Loucy (cell line): Measurements from ENCODE around the gene CGB2.

Experiments
- H2AFZ ChIP-seq: fragments of 200-600 bp; sonication (generic); 2 replicates; pipeline ENCODE4 v1.6.0; 2016; ENCODE audit warnings: antibody characterized with exemption, mild to moderate bottlenecking, low read length, moderate library complexity
- H3F3A ChIP-seq: fragments of 200-600 bp; 2 replicates; pipeline ENCODE4 v1.6.0; 2016; ENCODE audit warnings: antibody characterized with exemption, low read depth, mild to moderate bottlenecking
- H3K27me3 ChIP-seq: fragments of 200-600 bp; sonication (generic); 2 replicates; pipeline ENCODE4 v1.6.1; 2014; ENCODE audit warnings: low read length, mild to moderate bottlenecking; ENCODE audit not compliant: insufficient read depth, poor library complexity, severe bottlenecking
- H3K36me3 ChIP-seq: fragments of 200-600 bp; sonication (generic); 2 replicates; pipeline ENCODE4 v1.6.1; 2016; ENCODE audit warnings: low read length; ENCODE audit not compliant: insufficient read depth
- H3K4me1 ChIP-seq: fragments of 200-600 bp; sonication (generic); 2 replicates; pipeline ENCODE4 v1.5.1; 2014; ENCODE audit warnings: low read length, mild to moderate bottlenecking; ENCODE audit not compliant: insufficient read depth, poor library complexity, severe bottlenecking
- H3K4me2 ChIP-seq: fragments of 200-600 bp; sonication (generic); 2 replicates; pipeline ENCODE4 v1.6.0; 2014; ENCODE audit warnings: antibody characterized with exemption, low read length, low read depth, mild to moderate bottlenecking; ENCODE audit not compliant: poor library complexity, severe bottlenecking
- H3K4me3 ChIP-seq: fragments of 200-600 bp; sonication (generic); 2 replicates; pipeline ENCODE4 v1.5.1; 2014; ENCODE audit warnings: low read length, mild to moderate bottlenecking, mixed read lengths; ENCODE audit not compliant: poor library complexity, severe bottlenecking
- H3K79me2 ChIP-seq: fragments of 200-600 bp; sonication (generic); 2 replicates; pipeline ENCODE4 v1.6.1; 2014; ENCODE audit warnings: low read length; ENCODE audit not compliant: insufficient read depth
- H3K9ac ChIP-seq: fragments of 200-600 bp; sonication (generic); 2 replicates; pipeline ENCODE4 v1.6.0; 2014; ENCODE audit warnings: mild to moderate bottlenecking, low read depth, low read length, moderate library complexity; ENCODE audit not compliant: poor library complexity, severe bottlenecking
- H3K9me2 ChIP-seq: fragments of 200-600 bp; sonication (generic); replicated peaks from 2 replicates; pipeline ENCODE4 v1.6.1; 2016; ENCODE audit warnings: low read depth, low read length, mixed read lengths
- H3K9me3 ChIP-seq: fragments of 200-600 bp; sonication (generic); 2 replicates; pipeline ENCODE4 v1.6.1; 2014; ENCODE audit warnings: mild to moderate bottlenecking, antibody characterized with exemption, low read length, low read depth; ENCODE audit not compliant: insufficient read depth
- H4K20me1 ChIP-seq: fragments of 200-600 bp; sonication (generic); 2 replicates; pipeline ENCODE4 v1.6.0; 2014; ENCODE audit warnings: antibody characterized with exemption, low read length, mild to moderate bottlenecking; ENCODE audit not compliant: insufficient read depth, poor library complexity, severe bottlenecking
- EZH2phosphoT487 ChIP-seq: fragments of 200-600 bp; IDR thresholded peaks from 2 replicates; pipeline ENCODE4 v1.6.1; 2018; ENCODE audit warnings: antibody characterized with exemption, mild to moderate bottlenecking, moderate library complexity, borderline replicate concordance
- TF ChIP-seq, protein P1 (sequence below): fragments of 200-600 bp; sonication (generic); conservative IDR thresholded peaks from 2 replicates; pipeline ENCODE4 v1.5.1; 2014; ENCODE audit warnings: mild to moderate bottlenecking, antibody characterized with exemption, low read length

CGB2 gene

DNA sequence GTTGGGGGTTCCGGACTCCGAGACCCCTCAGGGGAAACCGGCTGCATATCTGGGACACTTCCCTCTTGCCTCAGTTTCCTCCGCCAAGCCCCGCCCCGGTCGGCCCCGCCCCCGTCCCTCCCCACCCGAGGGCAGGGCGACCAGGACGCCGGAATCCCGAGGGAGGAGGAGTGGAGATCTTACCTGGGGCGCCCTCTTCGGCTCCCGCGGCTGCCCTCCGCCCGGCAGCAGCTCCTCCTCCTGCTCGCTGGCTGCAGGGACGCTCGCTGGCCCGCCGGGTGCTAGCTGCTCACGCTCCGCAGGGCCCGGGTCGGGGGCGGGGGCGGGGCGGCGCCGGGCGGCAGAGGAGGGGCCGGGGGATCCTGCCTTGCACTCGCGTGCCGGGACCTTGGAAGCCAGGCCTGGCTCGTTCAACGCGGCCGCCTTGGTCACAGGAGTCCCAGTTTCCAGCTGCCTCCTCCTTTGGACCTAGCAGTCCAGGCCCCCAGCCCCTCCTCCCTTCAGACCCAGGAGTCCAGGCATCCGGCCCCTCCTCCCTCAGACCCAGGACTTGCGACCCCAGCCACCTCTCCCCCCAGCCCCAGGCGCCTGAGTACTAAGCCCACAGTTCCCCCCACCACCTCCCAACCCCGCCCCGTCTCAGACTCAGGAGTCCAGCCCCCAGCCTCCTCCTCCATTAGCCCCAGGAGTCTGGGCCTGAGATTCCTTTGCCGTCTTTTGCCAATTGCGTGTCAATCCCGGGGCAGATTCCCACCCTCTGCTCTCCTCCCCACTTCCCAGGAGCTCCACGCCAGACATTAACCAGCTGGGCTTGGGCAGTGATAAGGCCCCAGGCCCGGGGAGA is 33.3 kb downstream of the CGB2 start, which contains the start of gene NTF4:
TSS of gene NTF4 (minus strand) at position 51 of the 844 bp plus-strand sequence. CDS start 2,821 bp downstream, outside the sequence.
- Histone ChIP-seq H3K4me3 (no peak within 1 kb of the TSS), H3K4me1 (no peaks in the 10 kb centered on the region), H3K27me3 (no peaks in the 10 kb centered on the region), H3F3A (no peaks in the 10 kb centered on the region), H3K9me3 (no peaks in the 10 kb centered on the region), H2AFZ (no peak within 1 kb of the TSS), H3K4me2 (peak within 1 kb of the TSS; percentile 16), H3K36me3 (no peaks in the 10 kb centered on the region), H4K20me1 (no peaks in the 10 kb centered on the region), H3K79me2 (no peaks in the 10 kb centered on the region), H3K9ac (no peak within 1 kb of the TSS), H3K9me2 (no peaks in the 10 kb centered on the region)
- TF ChIP-seq, protein P1, sequence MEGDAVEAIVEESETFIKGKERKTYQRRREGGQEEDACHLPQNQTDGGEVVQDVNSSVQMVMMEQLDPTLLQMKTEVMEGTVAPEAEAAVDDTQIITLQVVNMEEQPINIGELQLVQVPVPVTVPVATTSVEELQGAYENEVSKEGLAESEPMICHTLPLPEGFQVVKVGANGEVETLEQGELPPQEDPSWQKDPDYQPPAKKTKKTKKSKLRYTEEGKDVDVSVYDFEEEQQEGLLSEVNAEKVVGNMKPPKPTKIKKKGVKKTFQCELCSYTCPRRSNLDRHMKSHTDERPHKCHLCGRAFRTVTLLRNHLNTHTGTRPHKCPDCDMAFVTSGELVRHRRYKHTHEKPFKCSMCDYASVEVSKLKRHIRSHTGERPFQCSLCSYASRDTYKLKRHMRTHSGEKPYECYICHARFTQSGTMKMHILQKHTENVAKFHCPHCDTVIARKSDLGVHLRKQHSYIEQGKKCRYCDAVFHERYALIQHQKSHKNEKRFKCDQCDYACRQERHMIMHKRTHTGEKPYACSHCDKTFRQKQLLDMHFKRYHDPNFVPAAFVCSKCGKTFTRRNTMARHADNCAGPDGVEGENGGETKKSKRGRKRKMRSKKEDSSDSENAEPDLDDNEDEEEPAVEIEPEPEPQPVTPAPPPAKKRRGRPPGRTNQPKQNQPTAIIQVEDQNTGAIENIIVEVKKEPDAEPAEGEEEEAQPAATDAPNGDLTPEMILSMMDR = no peak
- no peak for TF ChIP-seq EZH2phosphoT487

DNA sequence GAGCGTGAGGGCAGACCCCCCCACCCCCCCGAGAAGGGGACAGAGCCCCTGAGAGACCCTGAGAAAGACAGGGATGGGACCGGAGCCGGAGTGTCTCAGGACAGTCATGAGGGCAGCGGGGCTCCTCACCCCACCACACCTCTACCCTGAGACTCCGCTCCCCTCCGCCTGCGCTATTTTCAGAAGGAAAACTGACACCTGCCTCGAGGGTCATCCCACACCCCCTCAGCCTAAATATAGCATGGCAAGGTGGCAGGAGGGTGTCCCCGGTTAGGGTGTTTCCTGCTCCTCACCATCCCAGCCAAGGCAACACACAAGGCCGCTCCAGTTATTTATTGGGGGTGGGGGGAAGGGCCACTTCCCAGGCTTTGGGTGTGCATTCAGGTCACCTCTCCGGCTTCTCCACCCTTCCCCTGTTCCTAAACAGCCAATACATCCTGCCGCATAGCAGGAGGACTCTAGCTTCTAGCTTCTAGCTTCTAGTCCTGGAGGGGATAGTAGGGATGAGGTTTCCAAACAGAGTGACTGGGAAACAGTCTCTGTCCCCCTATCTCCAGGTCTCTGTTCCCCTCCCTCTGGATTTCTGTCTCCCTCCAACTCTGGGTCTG is 34.3 kb downstream of the CGB2 start:
- Histone ChIP-seq H4K20me1 (no peaks in the 10 kb centered on the region), H3K4me1 (no peaks in the 10 kb centered on the region), H3K27me3 (no peaks in the 10 kb centered on the region), H3K79me2 (no peaks in the 10 kb centered on the region), H2AFZ (no peak overlapping the region), H3K9ac (no peak overlapping the region), H3K9me3 (no peaks in the 10 kb centered on the region), H3K4me3 (no peak overlapping the region), H3F3A (no peaks in the 10 kb centered on the region), H3K4me2 (no peak overlapping the region), H3K36me3 (no peaks in the 10 kb centered on the region), H3K9me2 (no peaks in the 10 kb centered on the region)
- TF ChIP-seq, protein P1 = no peak
- no peak for TF ChIP-seq EZH2phosphoT487

DNA sequence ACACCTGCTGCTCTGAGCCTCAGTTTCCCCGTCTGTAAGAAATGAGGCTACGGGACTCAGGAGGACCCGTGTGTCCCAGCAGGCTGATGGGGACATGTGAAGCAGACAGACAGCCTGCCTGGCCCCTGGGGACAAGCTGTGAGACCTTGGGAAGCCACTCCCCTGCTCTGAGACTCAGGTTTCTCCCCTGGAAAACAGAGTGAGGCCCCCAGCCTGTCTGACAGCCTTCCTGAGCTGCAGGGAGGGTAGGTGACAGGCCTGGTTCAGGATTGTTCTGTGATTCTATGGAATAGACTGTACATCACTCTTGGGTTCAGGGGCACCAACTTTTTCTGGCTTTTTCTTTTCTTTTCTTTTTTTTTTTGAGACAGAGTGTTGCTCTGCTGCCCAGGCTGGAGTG is 35.9 kb downstream of the CGB2 start:
- no peaks in the 10 kb centered on the region for H3K27me3 ChIP-seq

More for the DNA sequence above, 35.9 kb downstream of the CGB2 start:
- Histone ChIP-seq H3F3A (no peaks in the 10 kb centered on the region), H3K36me3 (no peaks in the 10 kb centered on the region), H4K20me1 (no peaks in the 10 kb centered on the region), H3K4me1 (no peaks in the 10 kb centered on the region), H3K9ac (no peak overlapping the region), H3K4me2 (no peak overlapping the region), H3K9me2 (no peaks in the 10 kb centered on the region), H3K79me2 (no peaks in the 10 kb centered on the region), H3K9me3 (no peaks in the 10 kb centered on the region), H2AFZ (no peak overlapping the region), H3K4me3 (no peak overlapping the region)
- TF ChIP-seq, protein P1 = no peak
- TF ChIP-seq EZH2phosphoT487 = no peak
